Spinal cord (tissue), 10 donors: ENCODE measurements around the gene TTF1. TPM values are rescaled to one million over a fixed set of nuclear protein-coding genes. Genes with fewer than 3 reads are reported as not detected.
A peak's percentile ranks its signal among the peaks of the same experiment; 100 is the strongest.

ENCODE experiments used
- DNase-seq, 6 donors: peaks; one replicate each; pipeline versions ENCODE4 v3.0.0 to v3.0.0-alpha.2; 2013 to 2015; ENCODE audit warnings: low spot score in 6 of 6, low read depth in 4 of 6
- H3K27ac ChIP-seq: one replicate; pipeline ENCODE4 v1.5.1; 2013; ENCODE audit warnings: low read depth, low read length, control low read depth
- H3K27me3 ChIP-seq: one replicate; pipeline ENCODE4 v1.6.1; 2013; ENCODE audit warnings: low read length; ENCODE audit not compliant: control insufficient read depth, insufficient read depth
- H3K36me3 ChIP-seq: one replicate; pipeline ENCODE4 v1.6.1; 2013; ENCODE audit warnings: low read length; ENCODE audit not compliant: control insufficient read depth, insufficient read depth
- H3K4me1 ChIP-seq: one replicate; pipeline ENCODE4 v1.6.1; 2013; ENCODE audit warnings: low read length; ENCODE audit not compliant: control insufficient read depth, insufficient read depth
- H3K4me3 ChIP-seq: one replicate; pipeline ENCODE4 v1.5.1; 2013; ENCODE audit warnings: low read depth, low read length, control low read depth
- H3K9me3 ChIP-seq: one replicate; pipeline ENCODE4 v1.6.1; 2013; ENCODE audit warnings: low read length; ENCODE audit not compliant: control insufficient read depth, insufficient read depth
- WGBS: methylation state at CpG from one replicate; pipeline ENCODE4 v1.1.5; 2013; ENCODE audit warnings: missing lambda C conversion rate; ENCODE audit not compliant: insufficient coverage; 5-methylcytosine and 5-hydroxymethylcytosine counted together
- polyA plus RNA-seq, 2 donors: library from polyadenylated mRNA; unstranded; fragments of 120-200 nt; gene quantifications; one replicate each; pipeline ENCODE4 v1.2.1, GENCODE V29; 2013; ENCODE audit not compliant: insufficient read length in 2 of 2
- total RNA-seq, 2 donors: library from RNA; depleted of rRNA in 1 of 2; stranded (reverse); fragments of 120-200 nt in 1 of 2; fragments of >200 nt in 1 of 2; gene quantifications; one replicate each; pipeline versions ENCODE4 v1.2.3 to v1.2.4, GENCODE V29; 2013 to 2014
- donor health status: healthy.

TTF1 gene
- total and polyA plus RNA-seq, 4 donors, result 11.1 to 14.5 (median 12.7) TPM

DNA sequence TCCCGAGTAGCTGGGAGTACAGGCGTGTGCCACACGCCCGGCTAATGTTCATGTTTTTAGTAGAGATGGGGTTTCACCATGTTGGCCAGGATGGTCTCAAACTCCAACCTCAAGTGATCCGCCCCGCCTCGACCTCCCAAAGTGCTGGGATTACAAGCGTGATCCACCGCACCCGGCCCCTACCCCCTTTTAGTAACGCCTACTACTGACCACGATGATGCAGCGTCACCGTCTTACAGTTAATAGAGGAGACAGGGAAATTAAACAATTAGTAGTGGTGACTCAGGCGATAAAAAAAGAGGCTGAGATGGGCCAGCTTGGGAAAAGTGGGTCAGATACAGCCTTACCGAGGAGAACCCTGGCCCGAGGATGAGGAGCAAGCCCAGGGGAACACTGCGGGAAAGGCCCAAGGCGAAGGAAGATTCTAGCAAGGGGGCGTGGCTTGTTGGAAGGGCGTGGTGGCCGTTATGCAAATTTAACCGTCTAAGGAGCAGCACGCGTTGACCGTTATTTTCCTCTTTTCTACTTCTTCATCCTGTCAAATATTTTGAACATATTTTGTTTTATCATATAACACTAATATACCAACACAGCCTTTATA lies 50.2 kb downstream of the TTF1 start:
- Histone ChIP-seq H3K4me1 (peaks cover 15% of the 10 kb centered on the region), H3K27me3 (no peaks in the 10 kb centered on the region), H3K27ac (no peak overlapping the region), H3K36me3 (no peaks in the 10 kb centered on the region), H3K9me3 (no peaks in the 10 kb centered on the region), H3K4me3 (no peak overlapping the region)
- 98% methylated on average over 15 of the region's 26 CpGs for WGBS
- no peak for DNase-seq

- Histone ChIP-seq H3K4me1 (peaks cover 15% of the 10 kb centered on the region), H3K36me3 (peaks cover 5% of the 10 kb centered on the region), H3K27me3 (no peaks in the 10 kb centered on the region), H3K4me3 (peak within 1 kb of the TSS; percentile 75), H3K27ac (peak within 1 kb of the TSS; percentile 86), H3K9me3 (no peaks in the 10 kb centered on the region)
- WGBS, result 0% methylated on average over 81 of the region's 82 CpGs
- DNase-seq, result peak; percentile 88 to 99 (median 96)
Observed at GRCh38 chr9:132354637-132355355, 51.8 kb downstream of the TTF1 start, which contains the start of gene SETX. TSS of gene SETX (minus strand) at chr9:132354986. CDS start at chr9:132349428, 5,558 bp downstream.

GRCh38 chr9:132351404-132352045 lies 55.1 kb downstream of the TTF1 start:
- Histone ChIP-seq H3K4me1 (peaks cover 15% of the 10 kb centered on the region), H3K27ac (no peak overlapping the region), H3K9me3 (no peaks in the 10 kb centered on the region), H3K27me3 (no peaks in the 10 kb centered on the region), H3K36me3 (peaks cover 26% of the 10 kb centered on the region), H3K4me3 (no peak overlapping the region)
- no peak for DNase-seq
- WGBS, result no CpG with 5 or more reads among the region's 3 CpGs

DNA sequence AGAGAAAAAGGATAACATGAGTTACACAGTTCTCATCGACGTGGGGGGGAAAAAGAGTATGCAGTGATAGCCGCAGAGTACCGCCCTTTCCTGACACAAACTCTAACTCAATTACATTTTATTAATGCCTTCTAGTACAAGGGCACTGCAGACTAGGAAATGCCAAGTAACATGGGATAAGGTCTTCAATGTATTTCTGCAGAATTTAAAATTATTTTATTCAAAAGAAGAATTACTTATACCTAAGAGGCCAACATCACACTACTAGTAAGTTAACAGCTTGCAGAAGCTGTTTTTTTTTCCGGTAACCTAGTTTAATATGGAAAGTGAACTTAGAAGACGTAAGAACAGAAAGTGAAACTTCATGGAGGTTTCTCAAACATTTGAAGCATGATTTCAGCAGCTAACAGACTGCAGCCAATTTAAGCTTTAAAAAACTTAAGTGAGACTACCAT lies 55.8 kb downstream of the TTF1 start:
- Histone ChIP-seq H3K36me3 (peaks cover 31% of the 10 kb centered on the region), H3K27ac (no peak overlapping the region)
- WGBS, result no CpG with 5 or more reads among the region's 6 CpGs

GRCh38 chr9:132348676-132349075 lies 58.0 kb downstream of the TTF1 start:
- Histone ChIP-seq H3K27me3 (no peaks in the 10 kb centered on the region), H3K9me3 (no peaks in the 10 kb centered on the region), H3K36me3 (peaks cover 52% of the 10 kb centered on the region), H3K4me1 (peaks cover 5% of the 10 kb centered on the region), H3K4me3 (no peak overlapping the region), H3K27ac (no peak overlapping the region)
- WGBS, result no CpG with 5 or more reads among the region's 5 CpGs
- DNase-seq, result no peak

More for the DNA sequence above, 55.8 kb downstream of the TTF1 start:
- no peak for DNase-seq
- peaks cover 15% of the 10 kb centered on the region for H3K4me1 ChIP-seq
- H3K9me3 ChIP-seq, result no peaks in the 10 kb centered on the region
- H3K27me3 ChIP-seq, result no peaks in the 10 kb centered on the region
- H3K4me3 ChIP-seq, result no peak overlapping the region

- no peak for DNase-seq
- H3K4me3 ChIP-seq, result no peak overlapping the region
- WGBS, result no CpG with 5 or more reads among the region's 5 CpGs
- H3K4me1 ChIP-seq, result no peaks in the 10 kb centered on the region
- H3K27me3 ChIP-seq, result no peaks in the 10 kb centered on the region
- no peaks in the 10 kb centered on the region for H3K9me3 ChIP-seq
- no peak overlapping the region for H3K27ac ChIP-seq
- peaks cover 71% of the 10 kb centered on the region for H3K36me3 ChIP-seq
Observed at GRCh38 chr9:132346177-132346576, 60.5 kb downstream of the TTF1 start.

- no peak overlapping the region for H3K27ac ChIP-seq
- 86% methylated on average over 4 of the region's 9 CpGs for WGBS
- no peaks in the 10 kb centered on the region for H3K27me3 ChIP-seq
- H3K36me3 ChIP-seq, result peaks cover 57% of the 10 kb centered on the region
- H3K4me1 ChIP-seq, result no peaks in the 10 kb centered on the region
- no peak overlapping the region for H3K4me3 ChIP-seq
- no peaks in the 10 kb centered on the region for H3K9me3 ChIP-seq
- DNase-seq, result no peak
Observed at GRCh38 chr9:132341177-132341840, 65.3 kb downstream of the TTF1 start.

- WGBS, result no CpG with 5 or more reads among the region's 3 CpGs
- peaks cover 36% of the 10 kb centered on the region for H3K36me3 ChIP-seq
Observed at GRCh38 chr9:132334364-132334763, 72.3 kb downstream of the TTF1 start.

DNA sequence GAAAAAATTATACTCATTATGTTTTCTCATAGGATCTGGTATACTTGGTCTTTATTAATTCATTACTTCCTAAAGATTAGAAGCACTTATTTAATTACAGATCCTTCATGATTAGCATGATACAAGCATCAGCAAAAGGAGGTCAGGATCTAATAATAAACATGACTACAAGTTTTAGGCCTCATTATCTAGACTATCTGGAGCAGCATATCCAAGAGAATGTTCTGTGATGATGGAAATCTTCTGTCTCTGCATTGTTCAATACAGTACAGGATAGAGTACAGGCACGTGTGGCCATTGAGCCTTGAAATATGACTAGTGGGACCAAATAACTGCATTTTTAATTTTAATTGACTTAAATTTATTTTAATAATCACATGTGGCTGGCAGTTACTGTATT lies 73.1 kb downstream of the TTF1 start:
- no peaks in the 10 kb centered on the region for H3K9me3 ChIP-seq
- DNase-seq, result peak in 1 of 6 donors; percentile 4
- H3K27ac ChIP-seq, result no peak overlapping the region
- no peak overlapping the region for H3K4me3 ChIP-seq
- peaks cover 31% of the 10 kb centered on the region for H3K36me3 ChIP-seq
- no peaks in the 10 kb centered on the region for H3K4me1 ChIP-seq
- no CpG with 5 or more reads among the region's 1 CpG for WGBS
- no peaks in the 10 kb centered on the region for H3K27me3 ChIP-seq

More at GRCh38 chr9:132334364-132334763, 72.3 kb downstream of the TTF1 start:
- DNase-seq, result no peak
- no peak overlapping the region for H3K4me3 ChIP-seq
- H3K9me3 ChIP-seq, result no peaks in the 10 kb centered on the region
- no peaks in the 10 kb centered on the region for H3K27me3 ChIP-seq
- no peak overlapping the region for H3K27ac ChIP-seq
- no peaks in the 10 kb centered on the region for H3K4me1 ChIP-seq
